B cell (primary cell): ENCODE data around the gene RNF141. TPM values are rescaled to one million over a fixed set of nuclear protein-coding genes. Genes with fewer than 3 reads are reported as not detected.

Experiments
- ATAC-seq: fragments of 200-7000 bp; cut with Tn5 transposase; one replicate; pipeline ENCODE4 v1.10.0; 2021; ENCODE audit warnings: low read depth, mild to moderate bottlenecking, moderate number of reproducible peaks, moderate library complexity
- CTCF ChIA-PET: fragments of 350-600 bp; sonication (Branson Sonifier 250); formaldehyde crosslinking; loops from one replicate; lab custom pipeline; 2021; ENCODE audit warnings: antibody characterized with exemption, inconsistent platforms; lab: Charles Lee
- POLR2A ChIA-PET: fragments of 350-600 bp; sonication (Branson Sonifier 250); formaldehyde crosslinking; loops from one replicate; lab custom pipeline; 2021; ENCODE audit warnings: antibody characterized with exemption; lab: Charles Lee
- DNase-seq: peaks from one replicate; pipeline ENCODE4 v3.0.0; 2013
- H2AFZ ChIP-seq: 2 replicates; pipeline ENCODE4 v1.6.1; 2012; ENCODE audit warnings: mild to moderate bottlenecking, low read depth, low read length; ENCODE audit not compliant: insufficient read depth, poor library complexity, severe bottlenecking
- H3K27ac ChIP-seq, 2 donors: 1 replicate in 1 of 2; 2 replicates in 1 of 2; pipeline ENCODE4 v1.5.1; 2012 to 2013; ENCODE audit warnings: low read length in 2 of 2, mild to moderate bottlenecking in 2 of 2, moderate library complexity in 1 of 2
- H3K27me3 ChIP-seq, 4 experiments: fragments of 200-600 bp in 1 of 4; sonication (generic) in 1 of 4; replicated peaks in 1 of 4; 1 replicate in 2 of 4; 2 replicates in 2 of 4; pipeline versions ENCODE4 v1.6.1 to v1.7.0; 2013 to 2016; ENCODE audit warnings: low read length in 3 of 4, mild to moderate bottlenecking in 2 of 4, mixed read lengths in 1 of 4, moderate library complexity in 1 of 4; ENCODE audit not compliant: insufficient read depth in 4 of 4, control insufficient read depth in 3 of 4; ENCODE audit errors: control extremely low read depth in 1 of 4
- H3K36me3 ChIP-seq, 2 experiments: replicated peaks in 1 of 2; 1 replicate in 1 of 2; 2 replicates in 1 of 2; pipeline versions ENCODE4 v1.6.1 to v1.7.1; 2013; ENCODE audit warnings: low read length in 1 of 2; ENCODE audit not compliant: insufficient read depth in 2 of 2, control insufficient read depth in 1 of 2; ENCODE audit errors: control extremely low read depth in 1 of 2, extremely low read depth in 1 of 2
- H3K4me1 ChIP-seq, 2 donors: fragments of 200-600 bp in 1 of 2; sonication (generic) in 1 of 2; 1 replicate in 1 of 2; 2 replicates in 1 of 2; pipeline versions ENCODE4 v1.5.1 to v1.6.1; 2013 to 2017; ENCODE audit warnings: low read length in 2 of 2; ENCODE audit not compliant: control insufficient read depth in 2 of 2, insufficient read depth in 2 of 2
- H3K4me2 ChIP-seq: replicated peaks from 2 replicates; pipeline ENCODE3; 2012; ENCODE audit warnings: mild to moderate bottlenecking, low read depth, low read length; ENCODE audit not compliant: poor library complexity, severe bottlenecking
- H3K4me3 ChIP-seq, 5 experiments: fragments of 200-600 bp in 1 of 5; sonication (generic) in 1 of 5; 1 replicate in 3 of 5; 2 replicates in 2 of 5; pipeline versions ENCODE4 v1.5.1 to v1.7.0; 2011 to 2016; ENCODE audit warnings: low read length in 4 of 5, mild to moderate bottlenecking in 4 of 5, low read depth in 2 of 5, control low read depth in 1 of 5, moderate library complexity in 1 of 5; ENCODE audit not compliant: insufficient read depth in 1 of 5; ENCODE audit errors: control extremely low read depth in 1 of 5, extremely low read depth in 1 of 5
- H3K79me2 ChIP-seq: fragments of 200-600 bp; sonication (generic); one replicate; pipeline ENCODE4 v1.6.0; 2016; ENCODE audit warnings: low read length; ENCODE audit not compliant: control insufficient read depth, insufficient read depth
- H3K9ac ChIP-seq: fragments of 200-600 bp; sonication (generic); 2 replicates; pipeline ENCODE4 v1.6.1; 2017; ENCODE audit warnings: mild to moderate bottlenecking, low read length, moderate library complexity
- H3K9me3 ChIP-seq, 3 donors: one replicate each; pipeline versions ENCODE4 v1.6.1 to v1.7.1; 2013; ENCODE audit warnings: low read length in 2 of 3; ENCODE audit not compliant: control insufficient read depth in 2 of 3, insufficient read depth in 1 of 3; ENCODE audit errors: control extremely low read depth in 1 of 3
- H4K20me1 ChIP-seq: 2 replicates; pipeline ENCODE4 v1.6.0; 2012; ENCODE audit warnings: mild to moderate bottlenecking, low read length; ENCODE audit not compliant: insufficient read depth, control insufficient read depth, poor library complexity, severe bottlenecking
- H3K27ac Mint-ChIP-seq: one replicate; pipeline ENCODE4 v1.8.0; 2021; ENCODE audit warnings: mixed read lengths
- H3K27me3 Mint-ChIP-seq: one replicate; pipeline ENCODE4 v1.8.0; 2021; ENCODE audit warnings: mixed read lengths
- H3K4me1 Mint-ChIP-seq: one replicate; pipeline ENCODE4 v1.8.0; 2021; ENCODE audit warnings: mixed read lengths
- H3K4me3 Mint-ChIP-seq: one replicate; pipeline ENCODE4 v1.8.0; 2021; ENCODE audit warnings: mixed read lengths
- H3K9me3 Mint-ChIP-seq: one replicate; pipeline ENCODE4 v1.8.0; 2022; ENCODE audit warnings: mixed read lengths; ENCODE audit not compliant: insufficient read depth
- CTCF ChIP-seq: fragments of 200-600 bp; IDR thresholded peaks from one replicate; pipeline ENCODE4 v1.8.0; 2022; ENCODE audit warnings: antibody characterized with exemption, mild to moderate bottlenecking
- EZH2 ChIP-seq: IDR thresholded peaks from 2 replicates; pipeline ENCODE4 v1.6.1; 2012; ENCODE audit warnings: borderline replicate concordance, low read depth, mild to moderate bottlenecking, moderate library complexity, low read length; ENCODE audit not compliant: insufficient read depth, poor library complexity, severe bottlenecking
- WGBS: methylation state at CpG from one replicate; pipeline ENCODE4 v1.1.5; 2013; ENCODE audit warnings: missing lambda C conversion rate; ENCODE audit not compliant: insufficient coverage; 5-methylcytosine and 5-hydroxymethylcytosine counted together
- intact Hi-C: fragments of 100-400 bp; cut with micrococcal nuclease; formaldehyde crosslinking; loops from one replicate; pipeline ENCODE4 v1.10.0; 2022
- polyA plus RNA-seq: library from polyadenylated mRNA; depleted of rRNA; stranded (reverse); fragments of >200 nt; gene quantifications from 2 replicates; pipeline ENCODE4 v1.2.3, GENCODE V29; 2012
- total RNA-seq, 2 donors: library from RNA; stranded (reverse); fragments of 120-200 nt in 1 of 2; gene quantifications; 1 replicate in 1 of 2; 2 replicates in 1 of 2; pipeline versions ENCODE4 v1.2.3 to v1.2.4, GENCODE V29; 2013 to 2022

Gene RNF141
- total and polyA plus RNA-seq, 2 donors (not counting 1 experiment from before 2014, with no cell fraction given) = 23.3 to 48.2 TPM

- DNase-seq (no peak), ATAC-seq (no peak)
- Histone ChIP-seq H3K27me3 (no peaks in the 10 kb centered on the region), H3K9ac (no peak overlapping the region), H2AFZ (no peak overlapping the region), H3K79me2 (peaks cover 37% of the 10 kb centered on the region), H3K4me2 (no peak overlapping the region), H3K4me3 (no peak overlapping the region), H4K20me1 (peaks cover 41% of the 10 kb centered on the region), H3K36me3 (peaks cover 0 to 79% of the 10 kb centered on the region in 2 experiments), H3K4me1 (peaks cover 15 to 16% of the 10 kb centered on the region in 2 donors), H3K27ac (no peak overlapping the region), H3K9me3 (no peaks in the 10 kb centered on the region)
- Mint-ChIP-seq H3K4me3 (no peak overlapping the region), H3K27ac (no peak overlapping the region), H3K27me3 (no peaks in the 10 kb centered on the region), H3K9me3 (no peaks in the 10 kb centered on the region), H3K4me1 (peaks cover 30% of the 10 kb centered on the region)
- ChIA-PET CTCF (interaction anchor here (1.5 kb wide), 1 partner anchor 65 kb away, joined by 6 read pairs; no protein-coding TSS in a partner anchor), POLR2A (no interaction called here)
- TF ChIP-seq EZH2 (no peak), CTCF (no peak)
- intact Hi-C loops = no loop called here
- WGBS = 92% methylated on average over 4 of the region's 6 CpGs
Measured at GRCh38 chr11:10480026-10480425, 61.0 kb downstream of the RNF141 start.

- no peak overlapping the region for H3K4me3 ChIP-seq
- no peaks in the 10 kb centered on the region for H3K27me3 ChIP-seq
- no peaks in the 10 kb centered on the region for H3K27me3 Mint-ChIP-seq
- peaks cover 15 to 16% of the 10 kb centered on the region in 2 donors for H3K4me1 ChIP-seq
- intact Hi-C loops = no loop called here
- TF ChIP-seq EZH2 (no peak), CTCF (no peak)
- H3K4me1 Mint-ChIP-seq = peaks cover 41% of the 10 kb centered on the region
- no peak overlapping the region for H3K4me2 ChIP-seq
- ChIA-PET CTCF (interaction anchor here (1.5 kb wide), 1 partner anchor 64 kb away, joined by 6 read pairs; no protein-coding TSS in a partner anchor), POLR2A (no interaction called here)
- H3K9me3 Mint-ChIP-seq = no peaks in the 10 kb centered on the region
- ATAC-seq = no peak
- peak overlapping the region in 1 of 2 donors; percentile 74 for H3K27ac ChIP-seq
- peaks cover 48% of the 10 kb centered on the region for H3K79me2 ChIP-seq
- H3K36me3 ChIP-seq = peaks cover 0 to 78% of the 10 kb centered on the region in 2 experiments
- WGBS = 98% methylated on average over 14 of the region's 16 CpGs
- peak overlapping the region; percentile 52 for H3K27ac Mint-ChIP-seq
- no peak for DNase-seq
- H3K4me3 Mint-ChIP-seq = no peak overlapping the region
- no peak overlapping the region for H3K9ac ChIP-seq
- peaks cover 41% of the 10 kb centered on the region for H4K20me1 ChIP-seq
- H2AFZ ChIP-seq = no peak overlapping the region
- no peaks in the 10 kb centered on the region for H3K9me3 ChIP-seq
Measured at GRCh38 chr11:10478574-10479550, 62.1 kb downstream of the RNF141 start.
